ENCODE results near the gene MPC1. TPM values are rescaled to one million over a fixed set of nuclear protein-coding genes. Genes with fewer than 3 reads are reported as not detected.

The MPC1 gene
- polyA plus RNA-seq, 1 donor from 2014 or later = 112 TPM

DNA sequence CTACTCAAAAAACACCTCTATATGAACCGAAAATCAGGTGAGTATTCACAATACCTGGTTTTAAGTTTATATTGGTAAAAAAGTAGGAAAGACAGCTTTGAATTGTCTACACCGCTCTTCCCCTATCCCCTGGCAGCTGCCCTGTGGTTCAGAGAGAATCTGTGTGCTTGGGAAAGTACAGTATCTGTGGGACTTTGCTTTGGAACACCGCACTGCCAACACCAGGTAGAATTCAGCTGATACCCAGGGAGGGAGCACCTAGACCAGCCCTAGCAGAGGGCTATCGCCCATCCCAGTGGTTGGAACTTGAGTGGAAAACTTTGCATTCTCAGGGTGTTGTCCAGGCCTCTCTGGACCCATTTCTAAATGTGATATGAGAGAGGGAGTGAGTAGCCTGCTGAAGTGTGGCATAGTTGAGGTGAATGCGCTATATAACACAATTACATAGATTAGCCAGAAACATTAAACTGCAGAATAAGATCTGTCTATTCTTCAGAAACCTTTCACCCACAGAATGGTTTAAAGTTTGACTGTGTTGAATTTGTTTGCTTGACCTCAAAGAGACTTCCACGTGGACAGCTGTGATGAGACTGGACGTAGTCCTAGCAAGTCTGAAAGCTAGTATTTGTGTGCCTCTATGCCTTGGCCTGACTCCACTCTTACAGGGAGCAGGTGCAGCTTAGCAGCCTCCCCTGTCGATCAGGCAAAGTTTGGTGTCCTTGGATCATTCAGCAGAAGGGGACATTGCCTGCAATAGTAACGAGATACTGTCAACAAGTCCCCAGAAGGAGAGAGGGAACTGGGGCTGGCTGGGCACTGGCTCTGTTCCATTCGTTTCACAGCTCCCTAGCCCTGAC, 11.5 kb upstream of the MPC1 start:
- H3K9ac ChIP-seq (ENCODE audit: low read length) = no peak overlapping the region
- no peak overlapping the region for H3K4me2 ChIP-seq (ENCODE audit: low read length)
- no peak for TF ChIP-seq SMC3 (conservative IDR thresholded peaks at IDR 0.05; ENCODE audit: poor library complexity)
- TF ChIP-seq, protein P1, sequence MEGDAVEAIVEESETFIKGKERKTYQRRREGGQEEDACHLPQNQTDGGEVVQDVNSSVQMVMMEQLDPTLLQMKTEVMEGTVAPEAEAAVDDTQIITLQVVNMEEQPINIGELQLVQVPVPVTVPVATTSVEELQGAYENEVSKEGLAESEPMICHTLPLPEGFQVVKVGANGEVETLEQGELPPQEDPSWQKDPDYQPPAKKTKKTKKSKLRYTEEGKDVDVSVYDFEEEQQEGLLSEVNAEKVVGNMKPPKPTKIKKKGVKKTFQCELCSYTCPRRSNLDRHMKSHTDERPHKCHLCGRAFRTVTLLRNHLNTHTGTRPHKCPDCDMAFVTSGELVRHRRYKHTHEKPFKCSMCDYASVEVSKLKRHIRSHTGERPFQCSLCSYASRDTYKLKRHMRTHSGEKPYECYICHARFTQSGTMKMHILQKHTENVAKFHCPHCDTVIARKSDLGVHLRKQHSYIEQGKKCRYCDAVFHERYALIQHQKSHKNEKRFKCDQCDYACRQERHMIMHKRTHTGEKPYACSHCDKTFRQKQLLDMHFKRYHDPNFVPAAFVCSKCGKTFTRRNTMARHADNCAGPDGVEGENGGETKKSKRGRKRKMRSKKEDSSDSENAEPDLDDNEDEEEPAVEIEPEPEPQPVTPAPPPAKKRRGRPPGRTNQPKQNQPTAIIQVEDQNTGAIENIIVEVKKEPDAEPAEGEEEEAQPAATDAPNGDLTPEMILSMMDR (IDR thresholded peaks at IDR 0.05; ENCODE audit: poor library complexity, severe bottlenecking) = no peak
- TF ChIP-seq RAD21 (conservative IDR thresholded peaks at IDR 0.05) = no peak
- TF ChIP-seq EP300 (conservative IDR thresholded peaks at IDR 0.05; ENCODE audit: poor library complexity, severe bottlenecking) = no peak
- no peak for TF ChIP-seq TAF1 (IDR thresholded peaks at IDR 0.05; ENCODE audit: low read depth)
- TF ChIP-seq EZH2 (IDR thresholded peaks at IDR 0.05; ENCODE audit: borderline replicate concordance, insufficient read depth, low read length, poor library complexity, severe bottlenecking) = no peak
- no peak for TF ChIP-seq POLR2AphosphoS5 (IDR thresholded peaks at IDR 0.05)
- no peak for TF ChIP-seq MXI1 (conservative IDR thresholded peaks at IDR 0.05; ENCODE audit: poor library complexity, severe bottlenecking)
- TF ChIP-seq, protein P2, sequence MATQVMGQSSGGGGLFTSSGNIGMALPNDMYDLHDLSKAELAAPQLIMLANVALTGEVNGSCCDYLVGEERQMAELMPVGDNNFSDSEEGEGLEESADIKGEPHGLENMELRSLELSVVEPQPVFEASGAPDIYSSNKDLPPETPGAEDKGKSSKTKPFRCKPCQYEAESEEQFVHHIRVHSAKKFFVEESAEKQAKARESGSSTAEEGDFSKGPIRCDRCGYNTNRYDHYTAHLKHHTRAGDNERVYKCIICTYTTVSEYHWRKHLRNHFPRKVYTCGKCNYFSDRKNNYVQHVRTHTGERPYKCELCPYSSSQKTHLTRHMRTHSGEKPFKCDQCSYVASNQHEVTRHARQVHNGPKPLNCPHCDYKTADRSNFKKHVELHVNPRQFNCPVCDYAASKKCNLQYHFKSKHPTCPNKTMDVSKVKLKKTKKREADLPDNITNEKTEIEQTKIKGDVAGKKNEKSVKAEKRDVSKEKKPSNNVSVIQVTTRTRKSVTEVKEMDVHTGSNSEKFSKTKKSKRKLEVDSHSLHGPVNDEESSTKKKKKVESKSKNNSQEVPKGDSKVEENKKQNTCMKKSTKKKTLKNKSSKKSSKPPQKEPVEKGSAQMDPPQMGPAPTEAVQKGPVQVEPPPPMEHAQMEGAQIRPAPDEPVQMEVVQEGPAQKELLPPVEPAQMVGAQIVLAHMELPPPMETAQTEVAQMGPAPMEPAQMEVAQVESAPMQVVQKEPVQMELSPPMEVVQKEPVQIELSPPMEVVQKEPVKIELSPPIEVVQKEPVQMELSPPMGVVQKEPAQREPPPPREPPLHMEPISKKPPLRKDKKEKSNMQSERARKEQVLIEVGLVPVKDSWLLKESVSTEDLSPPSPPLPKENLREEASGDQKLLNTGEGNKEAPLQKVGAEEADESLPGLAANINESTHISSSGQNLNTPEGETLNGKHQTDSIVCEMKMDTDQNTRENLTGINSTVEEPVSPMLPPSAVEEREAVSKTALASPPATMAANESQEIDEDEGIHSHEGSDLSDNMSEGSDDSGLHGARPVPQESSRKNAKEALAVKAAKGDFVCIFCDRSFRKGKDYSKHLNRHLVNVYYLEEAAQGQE (IDR thresholded peaks at IDR 0.05; ENCODE audit: borderline replicate concordance) = no peak

DNA sequence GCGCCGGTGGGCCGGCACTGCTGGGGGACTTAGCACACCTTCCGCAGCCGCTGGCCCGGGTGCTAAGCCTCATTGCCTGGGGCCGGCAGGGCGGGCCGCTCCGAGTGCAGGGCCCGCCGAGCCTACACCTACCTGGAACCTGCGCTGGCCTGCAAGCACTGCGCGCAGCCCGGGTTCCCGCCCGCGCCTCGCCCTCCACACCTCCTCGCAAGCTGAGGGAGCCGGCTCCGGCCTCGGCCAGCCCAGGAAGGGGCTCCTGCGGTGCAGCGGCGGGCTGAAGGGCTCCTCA, 10.7 kb upstream of the MPC1 start:
- Histone ChIP-seq H3K27ac (ENCODE audit: low read length) (no peak overlapping the region), H3K4me2 (ENCODE audit: low read length) (no peak overlapping the region), H3F3A (ENCODE audit: insufficient read depth, low read length, poor library complexity, severe bottlenecking) (no peaks in the 10 kb centered on the region), H3K27me3 (ENCODE audit: insufficient read depth, low read depth, low read length) (no peaks in the 10 kb centered on the region), H3K9me3 (ENCODE audit: low read length) (no peaks in the 10 kb centered on the region), H3K9ac (ENCODE audit: low read length) (no peak overlapping the region), H3K79me2 (replicated peaks; ENCODE audit: insufficient read depth, low read length) (no peaks in the 10 kb centered on the region), H2AFZ (ENCODE audit: low read depth, low read length) (no peak overlapping the region), H3K36me3 (ENCODE audit: insufficient read depth, low read length) (no peaks in the 10 kb centered on the region), H3K9me2 (ENCODE audit: insufficient read depth, low read length) (no peaks in the 10 kb centered on the region), H3K4me3 (ENCODE audit: low read length) (no peak overlapping the region), H4K20me1 (ENCODE audit: insufficient read depth) (no peaks in the 10 kb centered on the region)
- TF ChIP-seq, protein P2 (IDR thresholded peaks at IDR 0.05; ENCODE audit: borderline replicate concordance) = no peak
- TF ChIP-seq SMC3 (conservative IDR thresholded peaks at IDR 0.05; ENCODE audit: poor library complexity) (no peak), TAF1 (IDR thresholded peaks at IDR 0.05; ENCODE audit: low read depth) (no peak), POLR2AphosphoS5 (IDR thresholded peaks at IDR 0.05) (no peak), EZH2 (IDR thresholded peaks at IDR 0.05; ENCODE audit: borderline replicate concordance, insufficient read depth, low read length, poor library complexity, severe bottlenecking) (no peak), RAD21 (conservative IDR thresholded peaks at IDR 0.05) (no peak)
- TF ChIP-seq, protein P1 (IDR thresholded peaks at IDR 0.05; ENCODE audit: poor library complexity, severe bottlenecking) = no peak

More for the DNA sequence above, 11.5 kb upstream of the MPC1 start:
- Histone ChIP-seq H3K36me3 (ENCODE audit: insufficient read depth, low read length) (no peaks in the 10 kb centered on the region), H3K79me2 (replicated peaks; ENCODE audit: insufficient read depth, low read length) (no peaks in the 10 kb centered on the region), H3K9me2 (ENCODE audit: insufficient read depth, low read length) (no peaks in the 10 kb centered on the region), H3K27me3 (ENCODE audit: insufficient read depth, low read depth, low read length) (no peaks in the 10 kb centered on the region), H3K4me3 (ENCODE audit: low read length) (no peak overlapping the region), H2AFZ (ENCODE audit: low read depth, low read length) (no peak overlapping the region), H3K27ac (ENCODE audit: low read length) (no peak overlapping the region), H4K20me1 (ENCODE audit: insufficient read depth) (no peaks in the 10 kb centered on the region), H3K9me3 (ENCODE audit: low read length) (no peaks in the 10 kb centered on the region), H3F3A (ENCODE audit: insufficient read depth, low read length, poor library complexity, severe bottlenecking) (no peaks in the 10 kb centered on the region)
